OCI-LY7 (cell line): ENCODE data around the gene KIF6.

Experiments
- EZH2phosphoT487 ChIP-seq: fragments of 200-600 bp; sonication (generic); IDR thresholded peaks from 2 replicates; pipeline ENCODE4 v1.6.1; 2018; ENCODE audit warnings: low read depth, borderline replicate concordance, mild to moderate bottlenecking, mixed run types, antibody characterized with exemption, low read length, moderate library complexity, mixed read lengths
- TF ChIP-seq, protein P1 (sequence below): fragments of 200-600 bp; sonication (generic); conservative IDR thresholded peaks from 2 replicates; pipeline ENCODE4 v1.5.1; 2014; ENCODE audit warnings: mild to moderate bottlenecking, antibody characterized with exemption, low read length, moderate library complexity, mixed read lengths

GRCh38 chr6:39344821-39345280 lies 380.4 kb downstream of the KIF6 start:
- TF ChIP-seq, protein P1, sequence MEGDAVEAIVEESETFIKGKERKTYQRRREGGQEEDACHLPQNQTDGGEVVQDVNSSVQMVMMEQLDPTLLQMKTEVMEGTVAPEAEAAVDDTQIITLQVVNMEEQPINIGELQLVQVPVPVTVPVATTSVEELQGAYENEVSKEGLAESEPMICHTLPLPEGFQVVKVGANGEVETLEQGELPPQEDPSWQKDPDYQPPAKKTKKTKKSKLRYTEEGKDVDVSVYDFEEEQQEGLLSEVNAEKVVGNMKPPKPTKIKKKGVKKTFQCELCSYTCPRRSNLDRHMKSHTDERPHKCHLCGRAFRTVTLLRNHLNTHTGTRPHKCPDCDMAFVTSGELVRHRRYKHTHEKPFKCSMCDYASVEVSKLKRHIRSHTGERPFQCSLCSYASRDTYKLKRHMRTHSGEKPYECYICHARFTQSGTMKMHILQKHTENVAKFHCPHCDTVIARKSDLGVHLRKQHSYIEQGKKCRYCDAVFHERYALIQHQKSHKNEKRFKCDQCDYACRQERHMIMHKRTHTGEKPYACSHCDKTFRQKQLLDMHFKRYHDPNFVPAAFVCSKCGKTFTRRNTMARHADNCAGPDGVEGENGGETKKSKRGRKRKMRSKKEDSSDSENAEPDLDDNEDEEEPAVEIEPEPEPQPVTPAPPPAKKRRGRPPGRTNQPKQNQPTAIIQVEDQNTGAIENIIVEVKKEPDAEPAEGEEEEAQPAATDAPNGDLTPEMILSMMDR = no peak
- no peak for TF ChIP-seq EZH2phosphoT487
